HepG2 (cell line): ENCODE measurements around the gene ST6GALNAC4. TPM values are rescaled to one million over a fixed set of nuclear protein-coding genes. Genes with fewer than 3 reads are reported as not detected.

Source experiments
- CC2D1A ChIP-seq: sonication (generic); formaldehyde crosslinking; IDR thresholded peaks from 2 replicates; pipeline ENCODE4 v1.8.1; 2023; ENCODE audit warnings: mild to moderate bottlenecking, missing genetic modification reagents
- HHEX ChIP-seq: IDR thresholded peaks from 2 replicates; pipeline ENCODE4 v1.6.1; 2016; ENCODE audit warnings: control low read depth
- KAT2B ChIP-seq: fragments of 150-350 bp; IDR thresholded peaks from 2 replicates; pipeline ENCODE4 v1.6.1; 2014; ENCODE audit warnings: low read depth, low read length, borderline replicate concordance
- KLF15 ChIP-seq: sonication (generic); formaldehyde crosslinking; IDR thresholded peaks from 2 replicates; pipeline ENCODE4 v1.8.1; 2023; ENCODE audit warnings: borderline replicate concordance, mild to moderate bottlenecking, inconsistent platforms, missing genetic modification reagents, mixed read lengths
- MED8 ChIP-seq: sonication (generic); formaldehyde crosslinking; IDR thresholded peaks from 2 replicates; pipeline ENCODE4 v1.8.1; 2023; ENCODE audit warnings: mild to moderate bottlenecking, missing genetic modification reagents; ENCODE audit not compliant: insufficient replicate concordance
- TCF7L2 ChIP-seq: IDR thresholded peaks from 2 replicates; pipeline ENCODE4 v1.6.1; 2011; ENCODE audit warnings: mild to moderate bottlenecking, low read depth, low read length, moderate library complexity
- TGIF2 ChIP-seq: IDR thresholded peaks from 2 replicates; pipeline ENCODE4 v1.6.1; 2016; ENCODE audit warnings: control low read depth, missing compliant biosample characterization
- ZFP36 ChIP-seq: fragments of 150-350 bp; IDR thresholded peaks from 2 replicates; pipeline ENCODE4 v1.6.1; 2018; ENCODE audit warnings: borderline replicate concordance, low read length, low read depth; ENCODE audit not compliant: partially characterized antibody
- ZFP41 ChIP-seq: sonication (generic); formaldehyde crosslinking; IDR thresholded peaks from 2 replicates; pipeline ENCODE4 v1.4.0; 2020; ENCODE audit warnings: mild to moderate bottlenecking, missing genetic modification reagents, borderline replicate concordance
- ZNF10 ChIP-seq: sonication (generic); formaldehyde crosslinking; IDR thresholded peaks from 2 replicates; pipeline ENCODE4 v1.4.0; 2020; ENCODE audit warnings: mild to moderate bottlenecking, low read depth, missing genetic modification reagents, borderline replicate concordance
- ZNF337 ChIP-seq: sonication (generic); formaldehyde crosslinking; IDR thresholded peaks from 2 replicates; pipeline ENCODE4 v1.5.1; 2020; ENCODE audit warnings: missing genetic modification reagents, low read depth, mild to moderate bottlenecking, borderline replicate concordance
- ZNF776 ChIP-seq: sonication (generic); formaldehyde crosslinking; IDR thresholded peaks from 2 replicates; pipeline ENCODE4 v1.4.0; 2020; ENCODE audit warnings: mild to moderate bottlenecking, missing genetic modification reagents
- ZNF878 ChIP-seq: sonication (generic); formaldehyde crosslinking; IDR thresholded peaks from 2 replicates; pipeline ENCODE4 v1.8.1; 2023; ENCODE audit warnings: mild to moderate bottlenecking, missing genetic modification reagents, moderate library complexity
- polyA plus RNA-seq, 8 experiments: library from polyadenylated mRNA; depleted of rRNA in 3 of 8; stranded (reverse) in 7 of 8; unstranded in 1 of 8; fragments of >200 nt; fragmentation: Illumina TruSeq in 4 of 8; extraction: Trizol in 4 of 8; gene quantifications; 2 replicates each; pipeline versions ENCODE4 v1.2.1 to v1.2.3, GENCODE V29; 2011 to 2016; ENCODE audit warnings: low read depth in 4 of 8, missing spikeins in 1 of 8, mixed read lengths in 1 of 8; ENCODE audit not compliant: insufficient read depth in 1 of 8
- total RNA-seq, 5 experiments: library from RNA; depleted of rRNA; stranded (reverse); fragments of >200 nt; fragmentation: Illumina TruSeq; extraction: Trizol; gene quantifications; 2 replicates each; pipeline ENCODE4 v1.2.3, GENCODE V29; 2016; ENCODE audit warnings: low read depth in 1 of 5
- TF ChIP-seq, protein P1 (sequence below): sonication (generic); formaldehyde crosslinking; IDR thresholded peaks from 2 replicates; pipeline ENCODE4 v1.4.0; 2020; ENCODE audit warnings: missing genetic modification reagents
- TF ChIP-seq, protein P2 (sequence below): sonication (generic); formaldehyde crosslinking; IDR thresholded peaks from 2 replicates; pipeline ENCODE4 v1.4.0; 2020; ENCODE audit warnings: missing genetic modification reagents
- TF ChIP-seq, protein P3 (sequence below): sonication (generic); formaldehyde crosslinking; IDR thresholded peaks from 2 replicates; pipeline ENCODE4 v1.5.0; 2020; ENCODE audit warnings: mild to moderate bottlenecking, missing genetic modification reagents
- TF ChIP-seq, protein P4 (sequence below): sonication (generic); formaldehyde crosslinking; conservative IDR thresholded peaks from 2 replicates; pipeline ENCODE4 v1.8.0; 2022; ENCODE audit warnings: mild to moderate bottlenecking, moderate library complexity, missing genetic modification reagents

ST6GALNAC4 gene
- total and polyA plus RNA-seq, 2 of the 13 experiments (the other 11 are each of a cell fraction or from before 2014, with no cell fraction given) = 18.8 to 27.7 TPM

DNA sequence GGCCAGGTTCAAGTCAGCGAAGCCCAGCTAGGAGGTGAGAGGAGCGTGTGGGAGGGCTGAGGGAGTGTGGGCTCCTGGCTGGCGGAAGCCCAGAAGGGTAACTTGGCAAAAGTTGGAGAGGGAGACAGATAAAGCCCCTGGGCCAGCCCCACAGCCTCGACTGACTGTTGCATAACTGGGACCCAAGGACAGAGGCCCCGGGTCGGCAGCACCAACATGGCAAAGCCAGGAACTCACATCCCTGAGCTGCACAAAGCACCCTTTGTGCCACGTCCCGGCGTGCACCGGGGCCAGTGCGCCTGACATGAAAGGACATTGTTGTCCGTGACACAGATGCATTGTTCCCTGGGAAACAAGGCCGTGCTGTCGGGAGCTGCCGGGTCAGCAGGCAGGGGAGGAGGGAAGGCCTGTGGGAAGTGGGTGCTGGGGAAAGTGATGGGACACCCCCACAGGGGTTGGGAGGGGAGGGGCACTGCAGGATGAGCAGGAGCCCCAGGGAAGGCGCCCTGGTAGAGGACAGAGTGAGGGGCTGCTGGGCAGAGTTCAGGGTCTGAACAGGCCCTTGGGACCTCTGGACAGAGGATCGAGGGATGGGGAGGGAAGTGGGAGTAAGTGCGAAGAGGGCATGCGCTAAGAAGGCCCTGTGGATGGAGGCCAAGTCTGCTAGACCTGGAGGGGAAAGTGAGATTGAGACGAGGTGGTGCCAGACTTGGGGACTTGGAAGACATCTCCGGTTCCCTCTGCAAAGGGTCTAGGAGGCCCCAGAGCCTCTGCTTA lies 33.9 kb upstream of the ST6GALNAC4 start (continued):
- TF ChIP-seq, protein P1, sequence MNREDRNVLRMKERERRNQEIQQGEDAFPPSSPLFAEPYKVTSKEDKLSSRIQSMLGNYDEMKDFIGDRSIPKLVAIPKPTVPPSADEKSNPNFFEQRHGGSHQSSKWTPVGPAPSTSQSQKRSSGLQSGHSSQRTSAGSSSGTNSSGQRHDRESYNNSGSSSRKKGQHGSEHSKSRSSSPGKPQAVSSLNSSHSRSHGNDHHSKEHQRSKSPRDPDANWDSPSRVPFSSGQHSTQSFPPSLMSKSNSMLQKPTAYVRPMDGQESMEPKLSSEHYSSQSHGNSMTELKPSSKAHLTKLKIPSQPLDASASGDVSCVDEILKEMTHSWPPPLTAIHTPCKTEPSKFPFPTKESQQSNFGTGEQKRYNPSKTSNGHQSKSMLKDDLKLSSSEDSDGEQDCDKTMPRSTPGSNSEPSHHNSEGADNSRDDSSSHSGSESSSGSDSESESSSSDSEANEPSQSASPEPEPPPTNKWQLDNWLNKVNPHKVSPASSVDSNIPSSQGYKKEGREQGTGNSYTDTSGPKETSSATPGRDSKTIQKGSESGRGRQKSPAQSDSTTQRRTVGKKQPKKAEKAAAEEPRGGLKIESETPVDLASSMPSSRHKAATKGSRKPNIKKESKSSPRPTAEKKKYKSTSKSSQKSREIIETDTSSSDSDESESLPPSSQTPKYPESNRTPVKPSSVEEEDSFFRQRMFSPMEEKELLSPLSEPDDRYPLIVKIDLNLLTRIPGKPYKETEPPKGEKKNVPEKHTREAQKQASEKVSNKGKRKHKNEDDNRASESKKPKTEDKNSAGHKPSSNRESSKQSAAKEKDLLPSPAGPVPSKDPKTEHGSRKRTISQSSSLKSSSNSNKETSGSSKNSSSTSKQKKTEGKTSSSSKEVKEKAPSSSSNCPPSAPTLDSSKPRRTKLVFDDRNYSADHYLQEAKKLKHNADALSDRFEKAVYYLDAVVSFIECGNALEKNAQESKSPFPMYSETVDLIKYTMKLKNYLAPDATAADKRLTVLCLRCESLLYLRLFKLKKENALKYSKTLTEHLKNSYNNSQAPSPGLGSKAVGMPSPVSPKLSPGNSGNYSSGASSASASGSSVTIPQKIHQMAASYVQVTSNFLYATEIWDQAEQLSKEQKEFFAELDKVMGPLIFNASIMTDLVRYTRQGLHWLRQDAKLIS (CRISPR knock-in tag) = no peak
- TF ChIP-seq ZNF10 (no peak), TGIF2 (CRISPR knock-in tag) (peak; percentile 89; the same call in 1 of the 2 replicates), ZNF878 (CRISPR knock-in tag) (peak; percentile 67; the same call in 1 of the 2 replicates), ZFP36 (no peak), MED8 (CRISPR knock-in tag) (peak; percentile 86), CC2D1A (no peak), ZNF337 (CRISPR knock-in tag) (no peak), HHEX (CRISPR knock-in tag) (no peak), ZNF776 (CRISPR knock-in tag) (no peak), KLF15 (CRISPR knock-in tag) (no peak), KAT2B (no peak), ZFP41 (CRISPR knock-in tag) (no peak; the same call in 1 of the 2 replicates), TCF7L2 (peak; percentile 37; the same call in 1 of the 2 replicates)
- TF ChIP-seq, protein P2, sequence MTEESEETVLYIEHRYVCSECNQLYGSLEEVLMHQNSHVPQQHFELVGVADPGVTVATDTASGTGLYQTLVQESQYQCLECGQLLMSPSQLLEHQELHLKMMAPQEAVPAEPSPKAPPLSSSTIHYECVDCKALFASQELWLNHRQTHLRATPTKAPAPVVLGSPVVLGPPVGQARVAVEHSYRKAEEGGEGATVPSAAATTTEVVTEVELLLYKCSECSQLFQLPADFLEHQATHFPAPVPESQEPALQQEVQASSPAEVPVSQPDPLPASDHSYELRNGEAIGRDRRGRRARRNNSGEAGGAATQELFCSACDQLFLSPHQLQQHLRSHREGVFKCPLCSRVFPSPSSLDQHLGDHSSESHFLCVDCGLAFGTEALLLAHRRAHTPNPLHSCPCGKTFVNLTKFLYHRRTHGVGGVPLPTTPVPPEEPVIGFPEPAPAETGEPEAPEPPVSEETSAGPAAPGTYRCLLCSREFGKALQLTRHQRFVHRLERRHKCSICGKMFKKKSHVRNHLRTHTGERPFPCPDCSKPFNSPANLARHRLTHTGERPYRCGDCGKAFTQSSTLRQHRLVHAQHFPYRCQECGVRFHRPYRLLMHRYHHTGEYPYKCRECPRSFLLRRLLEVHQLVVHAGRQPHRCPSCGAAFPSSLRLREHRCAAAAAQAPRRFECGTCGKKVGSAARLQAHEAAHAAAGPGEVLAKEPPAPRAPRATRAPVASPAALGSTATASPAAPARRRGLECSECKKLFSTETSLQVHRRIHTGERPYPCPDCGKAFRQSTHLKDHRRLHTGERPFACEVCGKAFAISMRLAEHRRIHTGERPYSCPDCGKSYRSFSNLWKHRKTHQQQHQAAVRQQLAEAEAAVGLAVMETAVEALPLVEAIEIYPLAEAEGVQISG (CRISPR knock-in tag) = peak; percentile 88
- TF ChIP-seq, protein P3, sequence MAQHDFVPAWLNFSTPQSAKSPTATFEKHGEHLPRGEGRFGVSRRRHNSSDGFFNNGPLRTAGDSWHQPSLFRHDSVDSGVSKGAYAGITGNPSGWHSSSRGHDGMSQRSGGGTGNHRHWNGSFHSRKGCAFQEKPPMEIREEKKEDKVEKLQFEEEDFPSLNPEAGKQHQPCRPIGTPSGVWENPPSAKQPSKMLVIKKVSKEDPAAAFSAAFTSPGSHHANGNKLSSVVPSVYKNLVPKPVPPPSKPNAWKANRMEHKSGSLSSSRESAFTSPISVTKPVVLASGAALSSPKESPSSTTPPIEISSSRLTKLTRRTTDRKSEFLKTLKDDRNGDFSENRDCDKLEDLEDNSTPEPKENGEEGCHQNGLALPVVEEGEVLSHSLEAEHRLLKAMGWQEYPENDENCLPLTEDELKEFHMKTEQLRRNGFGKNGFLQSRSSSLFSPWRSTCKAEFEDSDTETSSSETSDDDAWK (CRISPR knock-in tag) = no peak
- TF ChIP-seq, protein P4, sequence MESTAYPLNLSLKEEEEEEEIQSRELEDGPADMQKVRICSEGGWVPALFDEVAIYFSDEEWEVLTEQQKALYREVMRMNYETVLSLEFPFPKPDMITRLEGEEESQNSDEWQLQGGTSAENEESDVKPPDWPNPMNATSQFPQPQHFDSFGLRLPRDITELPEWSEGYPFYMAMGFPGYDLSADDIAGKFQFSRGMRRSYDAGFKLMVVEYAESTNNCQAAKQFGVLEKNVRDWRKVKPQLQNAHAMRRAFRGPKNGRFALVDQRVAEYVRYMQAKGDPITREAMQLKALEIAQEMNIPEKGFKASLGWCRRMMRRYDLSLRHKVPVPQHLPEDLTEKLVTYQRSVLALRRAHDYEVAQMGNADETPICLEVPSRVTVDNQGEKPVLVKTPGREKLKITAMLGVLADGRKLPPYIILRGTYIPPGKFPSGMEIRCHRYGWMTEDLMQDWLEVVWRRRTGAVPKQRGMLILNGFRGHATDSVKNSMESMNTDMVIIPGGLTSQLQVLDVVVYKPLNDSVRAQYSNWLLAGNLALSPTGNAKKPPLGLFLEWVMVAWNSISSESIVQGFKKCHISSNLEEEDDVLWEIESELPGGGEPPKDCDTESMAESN (CRISPR knock-in tag) = peak; percentile 77
